Progenitor cell of endocrine pancreas (in vitro differentiated cells): ENCODE data around the gene ANO2. TPM values are rescaled to one million over a fixed set of nuclear protein-coding genes. Genes with fewer than 3 reads are reported as not detected.

Experiments used
- DNase-seq: peaks from one replicate; pipeline ENCODE4 v3.0.0; 2021; ENCODE audit warnings: low spot score; ENCODE audit not compliant: unreplicated experiment
- H3K27ac Mint-ChIP-seq: 2 replicates; pipeline ENCODE4 v1.8.0; 2021; ENCODE audit warnings: mild to moderate bottlenecking, moderate library complexity, mixed read lengths
- H3K27me3 Mint-ChIP-seq: 2 replicates; pipeline ENCODE4 v1.8.0; 2021; ENCODE audit warnings: mixed read lengths
- H3K36me3 Mint-ChIP-seq: 2 replicates; pipeline ENCODE4 v1.8.0; 2022; ENCODE audit warnings: mixed read lengths; ENCODE audit not compliant: insufficient read depth
- H3K4me1 Mint-ChIP-seq: 2 replicates; pipeline ENCODE4 v1.8.0; 2021; ENCODE audit warnings: low read depth, mixed read lengths
- H3K4me3 Mint-ChIP-seq: 2 replicates; pipeline ENCODE4 v1.8.0; 2021; ENCODE audit warnings: low read depth, mild to moderate bottlenecking, moderate library complexity, mixed read lengths
- H3K9me3 Mint-ChIP-seq: 2 replicates; pipeline ENCODE4 v1.8.0; 2021; ENCODE audit warnings: low read depth, mixed read lengths
- CTCF ChIP-seq: fragments of 200-600 bp; sonication (generic); IDR thresholded peaks from one replicate; pipeline ENCODE4 v1.5.0; 2021; ENCODE audit warnings: antibody characterized with exemption, mild to moderate bottlenecking; ENCODE audit not compliant: unreplicated experiment
- total RNA-seq: library from RNA; stranded (reverse); gene quantifications from 2 replicates; pipeline ENCODE4 v1.2.1, GENCODE V29; 2021

ANO2 gene
- total RNA-seq, 1 donor from 2014 or later = 2.8 TPM

- peaks cover 11% of the 10 kb centered on the region for H3K4me1 Mint-ChIP-seq
- peaks cover 16% of the 10 kb centered on the region for H3K27me3 Mint-ChIP-seq
- no peak for DNase-seq
- TF ChIP-seq CTCF = no peak
- no peak overlapping the region for H3K27ac Mint-ChIP-seq
- no peaks in the 10 kb centered on the region for H3K36me3 Mint-ChIP-seq
- H3K9me3 Mint-ChIP-seq = no peaks in the 10 kb centered on the region
- H3K4me3 Mint-ChIP-seq = no peak overlapping the region
Measured at GRCh38 chr12:5578775-5579174, 366.3 kb downstream of the ANO2 start.

GRCh38 chr12:5577741-5578140 lies 367.3 kb downstream of the ANO2 start:
- TF ChIP-seq CTCF = no peak
- H3K4me1 Mint-ChIP-seq = peaks cover 11% of the 10 kb centered on the region

GRCh38 chr12:5577211-5577612 lies 367.8 kb downstream of the ANO2 start:
- H3K9me3 Mint-ChIP-seq = no peaks in the 10 kb centered on the region
- no peak overlapping the region for H3K27ac Mint-ChIP-seq

More at GRCh38 chr12:5577741-5578140, 367.3 kb downstream of the ANO2 start:
- Mint-ChIP-seq H3K9me3 (no peaks in the 10 kb centered on the region), H3K27ac (no peak overlapping the region), H3K36me3 (no peaks in the 10 kb centered on the region), H3K4me3 (no peak overlapping the region), H3K27me3 (peaks cover 16% of the 10 kb centered on the region)
- DNase-seq = no peak

GRCh38 chr12:5575987-5576386 lies 369.1 kb downstream of the ANO2 start:
- DNase-seq = no peak
- Mint-ChIP-seq H3K36me3 (no peaks in the 10 kb centered on the region), H3K4me3 (no peak overlapping the region), H3K27me3 (peaks cover 16% of the 10 kb centered on the region), H3K4me1 (peaks cover 14% of the 10 kb centered on the region), H3K27ac (no peak overlapping the region), H3K9me3 (no peaks in the 10 kb centered on the region)
- no peak for TF ChIP-seq CTCF

More at GRCh38 chr12:5577211-5577612, 367.8 kb downstream of the ANO2 start:
- peaks cover 11% of the 10 kb centered on the region for H3K4me1 Mint-ChIP-seq
- DNase-seq = no peak
- TF ChIP-seq CTCF = no peak
- H3K27me3 Mint-ChIP-seq = peaks cover 15% of the 10 kb centered on the region
- no peak overlapping the region for H3K4me3 Mint-ChIP-seq
- H3K36me3 Mint-ChIP-seq = no peaks in the 10 kb centered on the region

GRCh38 chr12:5575232-5575631 lies 369.8 kb downstream of the ANO2 start:
- no peak overlapping the region for H3K27ac Mint-ChIP-seq
- peaks cover 14% of the 10 kb centered on the region for H3K4me1 Mint-ChIP-seq
- no peak for TF ChIP-seq CTCF
- DNase-seq = no peak
- no peak overlapping the region for H3K4me3 Mint-ChIP-seq
- H3K27me3 Mint-ChIP-seq = peaks cover 16% of the 10 kb centered on the region
- H3K9me3 Mint-ChIP-seq = no peaks in the 10 kb centered on the region
- H3K36me3 Mint-ChIP-seq = no peaks in the 10 kb centered on the region
